Endothelial cell of umbilical vein (primary cell): ENCODE data around the gene DNAJC11. TPM values are rescaled to one million over a fixed set of nuclear protein-coding genes. Genes with fewer than 3 reads are reported as not detected.

Experiments used
- BruUV-seq: library from RNA; stranded (reverse); fragments of 400-500 nt; replicated peaks from 2 replicates; lab custom pipeline; 2021; lab: Mats Ljungman, UMichigan
- CTCF ChIA-PET: fragments of 300-600, 350-600 bp; sonication (Branson Sonifier 250); formaldehyde crosslinking; loops from one replicate; lab custom pipeline; 2021; ENCODE audit warnings: antibody characterized with exemption, inconsistent platforms; lab: Charles Lee
- POLR2A ChIA-PET: fragments of 300-600, 350-600 bp; sonication (Branson Sonifier 250); formaldehyde crosslinking; loops from one replicate; lab custom pipeline; 2021; ENCODE audit warnings: antibody characterized with exemption, inconsistent platforms; lab: Charles Lee
- DNase-seq: peaks from one replicate; pipeline ENCODE4 v3.0.0-alpha.2; 2011; ENCODE audit warnings: low read depth, low spot score
- FAIRE-seq: peaks from 2 replicates; lab custom pipeline; 2011; peaks lifted over from hg19 to GRCh38; lab: Jason Lieb, UNC
- H2AFZ ChIP-seq: 2 replicates; pipeline ENCODE4 v1.6.0; 2012; ENCODE audit warnings: low read depth, low read length, control low read depth, inconsistent platforms
- H3K27ac ChIP-seq: 2 replicates; pipeline ENCODE4 v1.5.1; 2011; ENCODE audit warnings: low read depth, mild to moderate bottlenecking, control low read depth, low read length, moderate library complexity; ENCODE audit not compliant: insufficient read depth
- H3K27me3 ChIP-seq, 2 experiments: 2 replicates each; pipeline versions ENCODE4 v1.6.0 to v1.6.1; 2011; ENCODE audit warnings: low read length in 2 of 2, mixed read lengths in 1 of 2; ENCODE audit not compliant: control insufficient read depth in 2 of 2, insufficient read depth in 2 of 2
- H3K36me3 ChIP-seq, 2 experiments: 2 replicates in 1 of 2; 3 replicates in 1 of 2; pipeline ENCODE4 v1.5.1; 2011; ENCODE audit warnings: low read length in 2 of 2, mild to moderate bottlenecking in 1 of 2, moderate library complexity in 1 of 2; ENCODE audit not compliant: control insufficient read depth in 2 of 2, insufficient read depth in 2 of 2; ENCODE audit errors: extremely low read depth in 1 of 2
- H3K4me1 ChIP-seq: 3 replicates; pipeline ENCODE4 v1.5.1; 2011; ENCODE audit warnings: mild to moderate bottlenecking, low read length; ENCODE audit not compliant: control insufficient read depth, insufficient read depth; ENCODE audit errors: extremely low read depth
- H3K4me2 ChIP-seq: 2 replicates; pipeline ENCODE4 v1.6.1; 2011; ENCODE audit warnings: low read length, control low read depth, mixed read lengths; ENCODE audit not compliant: insufficient read depth
- H3K4me3 ChIP-seq, 3 experiments: fragments of 200-600 bp in 1 of 3; sonication (generic), shearing (Covaris generic) in 1 of 3; replicated peaks in 1 of 3; 2 replicates each; pipeline ENCODE4 v1.5.1; 2011 to 2016; ENCODE audit warnings: control low read depth in 3 of 3, low read length in 3 of 3, mild to moderate bottlenecking in 2 of 3, inconsistent platforms in 1 of 3, low read depth in 1 of 3, moderate library complexity in 1 of 3; ENCODE audit not compliant: insufficient read depth in 1 of 3
- H3K79me2 ChIP-seq: 2 replicates; pipeline ENCODE4 v1.6.0; 2012; ENCODE audit warnings: low read length, inconsistent platforms; ENCODE audit not compliant: control insufficient read depth, insufficient read depth
- H3K9ac ChIP-seq: replicated peaks from 2 replicates; pipeline ENCODE3; 2011; ENCODE audit warnings: low read length, control low read depth; ENCODE audit not compliant: insufficient read depth; ENCODE audit errors: extremely low read depth
- H3K9me1 ChIP-seq: replicated peaks from 3 replicates; pipeline ENCODE4 v1.6.0; 2011; ENCODE audit warnings: mild to moderate bottlenecking, low read length; ENCODE audit not compliant: control insufficient read depth, insufficient read depth; ENCODE audit errors: extremely low read depth
- H3K9me3 ChIP-seq: replicated peaks from 2 replicates; pipeline ENCODE4 v1.5.1; 2012; ENCODE audit warnings: low read length, inconsistent platforms; ENCODE audit not compliant: control insufficient read depth, insufficient read depth
- H4K20me1 ChIP-seq: replicated peaks from 2 replicates; pipeline ENCODE3; 2011; ENCODE audit warnings: mild to moderate bottlenecking, low read length; ENCODE audit not compliant: control insufficient read depth, insufficient read depth; ENCODE audit errors: extremely low read depth
- EZH2 ChIP-seq: IDR thresholded peaks from 2 replicates; pipeline ENCODE4 v1.6.1; 2012; ENCODE audit warnings: borderline replicate concordance, low read depth, mild to moderate bottlenecking, moderate library complexity, low read length, inconsistent platforms; ENCODE audit not compliant: severe bottlenecking
- FOS ChIP-seq: IDR thresholded peaks from 2 replicates; pipeline ENCODE4 v1.6.1; 2011; ENCODE audit warnings: mild to moderate bottlenecking, low read length, moderate library complexity, borderline replicate concordance; ENCODE audit not compliant: insufficient read depth
- GATA2 ChIP-seq: IDR thresholded peaks from 2 replicates; pipeline ENCODE4 v1.7.0; 2011; ENCODE audit warnings: low read depth, mild to moderate bottlenecking, moderate library complexity, mixed read lengths, low read length; ENCODE audit not compliant: insufficient read length, insufficient read depth
- JUN ChIP-seq: IDR thresholded peaks from 2 replicates; pipeline ENCODE4 v1.6.1; 2011; ENCODE audit warnings: borderline replicate concordance, low read depth; ENCODE audit not compliant: insufficient read length, insufficient read depth
- POLR2A ChIP-seq: IDR thresholded peaks from 2 replicates; pipeline ENCODE4 v1.6.1; 2012; ENCODE audit warnings: low read depth, mild to moderate bottlenecking, control low read depth, low read length
- POLR2AphosphoS5 ChIP-seq: IDR thresholded peaks from 2 replicates; pipeline ENCODE4 v1.6.1; 2012; ENCODE audit warnings: low read depth, mild to moderate bottlenecking, control low read depth, low read length, moderate library complexity; ENCODE audit not compliant: insufficient read depth
- dilution Hi-C: fragments of 300-500 bp; cut with MboI; formaldehyde crosslinking; loops from one replicate; pipeline ENCODE4 v1.15.0; 2019; ENCODE audit warnings: low sequenced_read_pairs; ENCODE audit not compliant: extremely low pct_ligation_motif_present
- intact Hi-C: fragments of 100-400 bp; cut with micrococcal nuclease; formaldehyde crosslinking; loops from one replicate; pipeline ENCODE4 v1.10.0; 2022
- polyA plus RNA-seq, 4 experiments: library from polyadenylated mRNA; depleted of rRNA in 3 of 4; stranded (reverse) in 3 of 4; unstranded in 1 of 4; fragments of >200 nt; gene quantifications; 2 replicates each; pipeline versions ENCODE4 v1.2.1 to v1.2.3, GENCODE V29; 2011 to 2012; ENCODE audit warnings: missing spikeins in 1 of 4
- total RNA-seq: library from RNA; stranded (reverse); gene quantifications from 2 replicates; pipeline ENCODE4 v1.2.3, GENCODE V29; 2021
- TF ChIP-seq, protein P1 (sequence below), 2 donors: IDR thresholded peaks; 1 replicate in 1 of 2; 2 replicates in 1 of 2; pipeline ENCODE4 v1.5.1; 2011; ENCODE audit warnings: low read length in 2 of 2, mild to moderate bottlenecking in 2 of 2, moderate library complexity in 2 of 2, control low read depth in 1 of 2, inconsistent platforms in 1 of 2, low read depth in 1 of 2; ENCODE audit not compliant: insufficient read depth in 1 of 2; ENCODE audit errors: extremely low read depth in 1 of 2
- TF ChIP-seq, protein P2 (sequence below): IDR thresholded peaks from 2 replicates; pipeline ENCODE4 v1.6.1; 2011; ENCODE audit not compliant: insufficient read depth, insufficient read length

DNAJC11 gene
- total and polyA plus RNA-seq, 2 donors (not counting 3 experiments of a cell fraction or from before 2014, with no cell fraction given) = 31.1 to 64.3 TPM

DNA sequence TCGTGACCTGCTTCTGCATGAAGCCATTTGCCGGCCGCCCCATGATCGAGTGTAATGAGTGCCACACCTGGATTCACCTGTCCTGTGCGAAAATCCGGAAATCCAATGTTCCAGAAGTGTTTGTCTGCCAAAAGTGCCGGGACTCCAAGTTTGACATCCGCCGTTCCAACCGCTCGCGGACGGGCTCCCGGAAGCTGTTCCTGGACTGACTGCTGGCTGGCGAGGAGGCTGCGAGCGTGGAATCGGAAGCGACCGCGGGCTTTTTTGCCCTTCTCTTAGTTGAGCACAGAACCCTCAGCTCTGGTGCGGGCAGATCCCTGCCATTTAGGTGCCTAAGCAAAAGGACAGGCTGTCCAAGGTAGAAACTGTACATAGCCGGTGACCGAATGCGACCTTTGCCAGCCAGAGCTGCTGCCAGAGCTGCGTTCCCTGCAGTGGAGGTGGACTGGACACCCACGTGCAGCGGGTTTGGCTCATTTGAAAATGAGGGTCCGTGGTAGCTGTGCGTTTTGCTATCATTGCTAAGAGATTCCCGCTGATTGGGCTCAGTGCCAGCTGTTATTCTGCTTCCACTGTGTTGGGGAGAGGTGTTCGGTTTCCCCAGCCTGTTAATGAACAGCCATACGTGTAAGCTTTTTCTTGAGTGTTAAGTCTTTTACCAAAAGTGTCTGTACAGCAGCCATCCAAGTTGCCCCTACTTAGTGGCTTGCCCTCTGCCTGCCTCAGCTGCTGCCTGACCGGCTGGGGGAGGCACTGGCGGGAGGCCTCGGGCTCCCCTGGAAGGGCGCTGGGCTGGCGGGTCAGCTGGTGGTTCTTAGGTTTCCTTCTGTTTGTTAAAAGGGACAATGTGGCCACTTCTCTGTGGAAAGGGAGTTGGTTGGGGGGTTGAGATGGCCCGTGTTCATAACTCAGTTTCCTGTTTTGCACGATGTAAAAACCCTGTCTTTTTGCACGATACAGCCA is 79.9 kb downstream of the DNAJC11 start:
- no TSS peak for BruUV-seq
- ChIA-PET CTCF (no interaction called here), POLR2A (no interaction called here)
- peaks cover 33% of the 10 kb centered on the region for H3K79me2 ChIP-seq
- no peak overlapping the region for H3K27ac ChIP-seq
- H3K4me1 ChIP-seq = peaks cover 4% of the 10 kb centered on the region
- no peak overlapping the region for H3K4me2 ChIP-seq
- H4K20me1 ChIP-seq = no peaks in the 10 kb centered on the region
- dilution Hi-C loops (no loop called here), intact Hi-C loops (no loop called here)
- FAIRE-seq (no peak), DNase-seq (no peak)
- H3K4me3 ChIP-seq = no peak overlapping the region
- no peak overlapping the region for H2AFZ ChIP-seq
- no peaks in the 10 kb centered on the region for H3K9me1 ChIP-seq
- no peaks in the 10 kb centered on the region for H3K27me3 ChIP-seq
- no peak overlapping the region for H3K9ac ChIP-seq
- H3K9me3 ChIP-seq = no peaks in the 10 kb centered on the region
- peaks cover 12 to 19% of the 10 kb centered on the region in 2 experiments for H3K36me3 ChIP-seq
- TF ChIP-seq JUN (no peak), EZH2 (no peak), GATA2 (no peak), POLR2A (no peak), FOS (no peak), POLR2AphosphoS5 (no peak)
- TF ChIP-seq, protein P1, sequence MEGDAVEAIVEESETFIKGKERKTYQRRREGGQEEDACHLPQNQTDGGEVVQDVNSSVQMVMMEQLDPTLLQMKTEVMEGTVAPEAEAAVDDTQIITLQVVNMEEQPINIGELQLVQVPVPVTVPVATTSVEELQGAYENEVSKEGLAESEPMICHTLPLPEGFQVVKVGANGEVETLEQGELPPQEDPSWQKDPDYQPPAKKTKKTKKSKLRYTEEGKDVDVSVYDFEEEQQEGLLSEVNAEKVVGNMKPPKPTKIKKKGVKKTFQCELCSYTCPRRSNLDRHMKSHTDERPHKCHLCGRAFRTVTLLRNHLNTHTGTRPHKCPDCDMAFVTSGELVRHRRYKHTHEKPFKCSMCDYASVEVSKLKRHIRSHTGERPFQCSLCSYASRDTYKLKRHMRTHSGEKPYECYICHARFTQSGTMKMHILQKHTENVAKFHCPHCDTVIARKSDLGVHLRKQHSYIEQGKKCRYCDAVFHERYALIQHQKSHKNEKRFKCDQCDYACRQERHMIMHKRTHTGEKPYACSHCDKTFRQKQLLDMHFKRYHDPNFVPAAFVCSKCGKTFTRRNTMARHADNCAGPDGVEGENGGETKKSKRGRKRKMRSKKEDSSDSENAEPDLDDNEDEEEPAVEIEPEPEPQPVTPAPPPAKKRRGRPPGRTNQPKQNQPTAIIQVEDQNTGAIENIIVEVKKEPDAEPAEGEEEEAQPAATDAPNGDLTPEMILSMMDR (IDR thresholded peaks at IDR 0.05; ENCODE audit: extremely low read depth in 1 of 2, insufficient read depth in 1 of 2, low read depth in 1 of 2, low read length in 2 of 2) = no peak
- TF ChIP-seq, protein P2, sequence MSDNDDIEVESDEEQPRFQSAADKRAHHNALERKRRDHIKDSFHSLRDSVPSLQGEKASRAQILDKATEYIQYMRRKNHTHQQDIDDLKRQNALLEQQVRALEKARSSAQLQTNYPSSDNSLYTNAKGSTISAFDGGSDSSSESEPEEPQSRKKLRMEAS = no peak
